Endodermal cell (in vitro differentiated cells): Measurements from ENCODE around the gene LONP2. TPM values are rescaled to one million over a fixed set of nuclear protein-coding genes. Genes with fewer than 3 reads are reported as not detected.

Experiments used
- DNase-seq: peaks from one replicate; pipeline ENCODE4 v3.0.0-alpha.2; 2017
- H3K27ac ChIP-seq: 2 replicates; pipeline ENCODE4 v1.5.1; 2013; ENCODE audit warnings: mild to moderate bottlenecking, low read depth, low read length, moderate library complexity
- H3K27me3 ChIP-seq: 2 replicates; pipeline ENCODE4 v1.6.1; 2013; ENCODE audit warnings: mild to moderate bottlenecking, low read length, moderate library complexity; ENCODE audit not compliant: insufficient read depth, control insufficient read depth, poor library complexity, severe bottlenecking
- H3K36me3 ChIP-seq: 2 replicates; pipeline ENCODE4 v1.7.0; 2013; ENCODE audit warnings: mild to moderate bottlenecking, low read length, moderate library complexity; ENCODE audit not compliant: control insufficient read depth, insufficient read depth
- H3K4me1 ChIP-seq: one replicate; pipeline ENCODE4 v1.7.0; 2013; ENCODE audit warnings: low read length; ENCODE audit not compliant: control insufficient read depth, insufficient read depth
- H3K4me3 ChIP-seq: 2 replicates; pipeline ENCODE4 v1.5.1; 2013; ENCODE audit warnings: mild to moderate bottlenecking, low read length, moderate library complexity
- H3K9ac ChIP-seq: 2 replicates; pipeline ENCODE4 v1.6.1; 2013; ENCODE audit warnings: mild to moderate bottlenecking, low read length, moderate library complexity; ENCODE audit not compliant: poor library complexity, severe bottlenecking; ENCODE audit errors: extremely low read depth
- H3K9me3 ChIP-seq: 2 replicates; pipeline ENCODE4 v1.6.1; 2013; ENCODE audit warnings: mild to moderate bottlenecking, low read length, moderate library complexity; ENCODE audit not compliant: control insufficient read depth
- H3K27ac Mint-ChIP-seq: 2 replicates; pipeline ENCODE4 v1.8.0; 2020; ENCODE audit warnings: mixed read lengths
- H3K27me3 Mint-ChIP-seq: 2 replicates; pipeline ENCODE4 v1.8.0; 2021; ENCODE audit warnings: mild to moderate bottlenecking, mixed read lengths; ENCODE audit not compliant: insufficient read depth
- H3K36me3 Mint-ChIP-seq: 2 replicates; pipeline ENCODE4 v1.8.0; 2020; ENCODE audit warnings: low read depth, mixed read lengths
- H3K4me1 Mint-ChIP-seq: 2 replicates; pipeline ENCODE4 v1.8.0; 2020; ENCODE audit warnings: mixed read lengths
- H3K4me3 Mint-ChIP-seq: 2 replicates; pipeline ENCODE4 v1.8.0; 2020; ENCODE audit warnings: mild to moderate bottlenecking, moderate library complexity, mixed read lengths
- H3K9me3 Mint-ChIP-seq: 2 replicates; pipeline ENCODE4 v1.8.0; 2020; ENCODE audit warnings: mild to moderate bottlenecking, mixed read lengths
- WGBS, 2 experiments: methylation state at CpG; one replicate each; pipeline versions ENCODE4 v1.1.5 to v1.1.7; 2013; ENCODE audit warnings: missing lambda C conversion rate in 2 of 2, mixed read lengths in 1 of 2; ENCODE audit not compliant: insufficient coverage in 1 of 2, insufficient read length in 1 of 2; 5-methylcytosine and 5-hydroxymethylcytosine counted together
- total RNA-seq, 2 donors: library from RNA; stranded (reverse); fragmentation: NEBNext Ultra II Directional in 1 of 2; extraction: Animal tissue kit (Norgen Biotek cat#: 25700) in 1 of 2; gene quantifications; 2 replicates in 1 of 2; 3 replicates in 1 of 2; pipeline ENCODE4 v1.2.1, GENCODE V29; 2021
- TF ChIP-seq, protein P1 (sequence below): fragments of 200-600 bp; sonication (generic); conservative IDR thresholded peaks from 2 replicates; pipeline ENCODE4 v1.5.0; 2021; ENCODE audit warnings: antibody characterized with exemption, mild to moderate bottlenecking

LONP2 gene
- total RNA-seq, 2 donors from 2014 or later: 33.2 to 33.6 TPM

DNA sequence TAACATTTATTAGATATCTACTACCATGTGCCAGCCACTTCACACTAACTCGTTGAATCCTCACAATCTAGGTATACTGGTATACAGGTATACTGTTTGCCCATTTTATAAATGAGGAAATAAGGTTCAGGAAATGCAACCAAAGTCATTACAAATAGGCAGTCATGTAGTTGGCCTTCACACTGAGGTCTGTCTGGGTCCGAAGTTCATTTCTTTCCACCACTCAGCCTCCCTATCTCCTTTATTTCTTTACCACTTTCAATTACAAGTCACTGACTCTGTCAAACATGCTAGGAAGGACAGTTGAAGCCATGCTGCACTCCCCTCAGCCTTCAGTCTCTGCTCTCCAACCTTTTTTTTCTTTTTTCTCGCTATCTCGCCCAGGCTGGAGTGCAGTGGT is 161.8 kb downstream of the LONP2 start:
- H3K27ac ChIP-seq: no peak overlapping the region
- H3K27me3 Mint-ChIP-seq: no peaks in the 10 kb centered on the region
- 78 to 95% methylated on average over 2 to 4 of the region's 4 CpGs for WGBS, 2 experiments
- H3K9me3 ChIP-seq: no peaks in the 10 kb centered on the region
- no peaks in the 10 kb centered on the region for H3K9me3 Mint-ChIP-seq
- no peaks in the 10 kb centered on the region for H3K27me3 ChIP-seq
- H3K4me3 Mint-ChIP-seq: no peak overlapping the region
- H3K9ac ChIP-seq: no peak overlapping the region
- no peak for DNase-seq
- no peak overlapping the region for H3K4me3 ChIP-seq
- TF ChIP-seq, protein P1, sequence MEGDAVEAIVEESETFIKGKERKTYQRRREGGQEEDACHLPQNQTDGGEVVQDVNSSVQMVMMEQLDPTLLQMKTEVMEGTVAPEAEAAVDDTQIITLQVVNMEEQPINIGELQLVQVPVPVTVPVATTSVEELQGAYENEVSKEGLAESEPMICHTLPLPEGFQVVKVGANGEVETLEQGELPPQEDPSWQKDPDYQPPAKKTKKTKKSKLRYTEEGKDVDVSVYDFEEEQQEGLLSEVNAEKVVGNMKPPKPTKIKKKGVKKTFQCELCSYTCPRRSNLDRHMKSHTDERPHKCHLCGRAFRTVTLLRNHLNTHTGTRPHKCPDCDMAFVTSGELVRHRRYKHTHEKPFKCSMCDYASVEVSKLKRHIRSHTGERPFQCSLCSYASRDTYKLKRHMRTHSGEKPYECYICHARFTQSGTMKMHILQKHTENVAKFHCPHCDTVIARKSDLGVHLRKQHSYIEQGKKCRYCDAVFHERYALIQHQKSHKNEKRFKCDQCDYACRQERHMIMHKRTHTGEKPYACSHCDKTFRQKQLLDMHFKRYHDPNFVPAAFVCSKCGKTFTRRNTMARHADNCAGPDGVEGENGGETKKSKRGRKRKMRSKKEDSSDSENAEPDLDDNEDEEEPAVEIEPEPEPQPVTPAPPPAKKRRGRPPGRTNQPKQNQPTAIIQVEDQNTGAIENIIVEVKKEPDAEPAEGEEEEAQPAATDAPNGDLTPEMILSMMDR: no peak
- no peaks in the 10 kb centered on the region for H3K36me3 ChIP-seq
- H3K4me1 Mint-ChIP-seq: peaks cover 20% of the 10 kb centered on the region
- no peak overlapping the region for H3K27ac Mint-ChIP-seq
- no peaks in the 10 kb centered on the region for H3K4me1 ChIP-seq
- no peaks in the 10 kb centered on the region for H3K36me3 Mint-ChIP-seq

Other genes starting within 250 kb of the LONP2 start
- 1 to 10 TPM in 1 of 2 donors, under 1 TPM in 1; 0.35 to 1.2 TPM for gene ABCC12, start 88.3 kb upstream of the LONP2 start, total RNA-seq
- under 1 TPM in 1 of 2 donors, not detected in 1; 0.70 TPM for gene ABCC11, start 3.2 kb downstream of the LONP2 start, total RNA-seq
- 10 to 100 TPM; 32.8 to 37.5 TPM for gene SIAH1, start 141.1 kb downstream of the LONP2 start, total RNA-seq